ENCODE data around the gene APOBEC3A. TPM values are rescaled to one million over a fixed set of nuclear protein-coding genes. Genes with fewer than 3 reads are reported as not detected.

Gene APOBEC3A
- total RNA-seq, 1 donor from 2014 or later, result not detected

- peaks cover 10% of the 10 kb centered on the region for H3K36me3 Mint-ChIP-seq (ENCODE audit: low read depth)
- peak overlapping the region; percentile 72 for H3K27ac Mint-ChIP-seq
- no peaks in the 10 kb centered on the region for H3K9me3 Mint-ChIP-seq
- no peak overlapping the region for H3K4me3 Mint-ChIP-seq
- ATAC-seq (ENCODE audit: low read depth), result no peak
- ChIA-PET POLR2A (interaction anchor here (1.1 kb wide), 1 partner anchor 309 kb away, joined by 3 read pairs; no protein-coding TSS in a partner anchor), CTCF (no interaction called here)
- no peak for DNase-seq
- intact Hi-C loops (cut with micrococcal nuclease), result no loop called here
- H3K27me3 Mint-ChIP-seq, result no peaks in the 10 kb centered on the region
- TF ChIP-seq, protein P1, sequence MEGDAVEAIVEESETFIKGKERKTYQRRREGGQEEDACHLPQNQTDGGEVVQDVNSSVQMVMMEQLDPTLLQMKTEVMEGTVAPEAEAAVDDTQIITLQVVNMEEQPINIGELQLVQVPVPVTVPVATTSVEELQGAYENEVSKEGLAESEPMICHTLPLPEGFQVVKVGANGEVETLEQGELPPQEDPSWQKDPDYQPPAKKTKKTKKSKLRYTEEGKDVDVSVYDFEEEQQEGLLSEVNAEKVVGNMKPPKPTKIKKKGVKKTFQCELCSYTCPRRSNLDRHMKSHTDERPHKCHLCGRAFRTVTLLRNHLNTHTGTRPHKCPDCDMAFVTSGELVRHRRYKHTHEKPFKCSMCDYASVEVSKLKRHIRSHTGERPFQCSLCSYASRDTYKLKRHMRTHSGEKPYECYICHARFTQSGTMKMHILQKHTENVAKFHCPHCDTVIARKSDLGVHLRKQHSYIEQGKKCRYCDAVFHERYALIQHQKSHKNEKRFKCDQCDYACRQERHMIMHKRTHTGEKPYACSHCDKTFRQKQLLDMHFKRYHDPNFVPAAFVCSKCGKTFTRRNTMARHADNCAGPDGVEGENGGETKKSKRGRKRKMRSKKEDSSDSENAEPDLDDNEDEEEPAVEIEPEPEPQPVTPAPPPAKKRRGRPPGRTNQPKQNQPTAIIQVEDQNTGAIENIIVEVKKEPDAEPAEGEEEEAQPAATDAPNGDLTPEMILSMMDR (IDR thresholded peaks at IDR 0.05), result no peak
- peaks cover 55% of the 10 kb centered on the region for H3K4me1 Mint-ChIP-seq
These were observed 53.5 kb downstream of the APOBEC3A start for GRCh38 chr22:39010946-39011345.

Other genes with a start within 250 kb of the APOBEC3A start
- 122 and 146 TPM in 2 replicates for gene SUN2, start 201.6 kb upstream of the APOBEC3A start, total RNA-seq
- gene DNAL4, start 163.5 kb upstream of the APOBEC3A start, total RNA-seq, result 7.7 and 8.4 TPM in 2 replicates
- gene NPTXR, start 113.6 kb upstream of the APOBEC3A start, total RNA-seq, result 0.07 and 0.13 TPM in 2 replicates
- gene CBX6, start 85.4 kb upstream of the APOBEC3A start, total RNA-seq, result 65.6 and 71.8 TPM in 2 replicates
- gene APOBEC3B, start 24.7 kb downstream of the APOBEC3A start, total RNA-seq, result 8.0 TPM in 2 replicates
- 173 and 179 TPM in 2 replicates for gene APOBEC3C, start 56.6 kb downstream of the APOBEC3A start, total RNA-seq
- gene APOBEC3D, start 63.5 kb downstream of the APOBEC3A start, total RNA-seq, result 42.6 and 52.9 TPM in 2 replicates
- 75.6 and 82.4 TPM in 2 replicates for gene APOBEC3F, start 83.3 kb downstream of the APOBEC3A start, total RNA-seq
- 145 and 152 TPM in 2 replicates for gene APOBEC3G, start 119.7 kb downstream of the APOBEC3A start, total RNA-seq
- 1.4 TPM in 2 replicates for gene APOBEC3H, start 139.6 kb downstream of the APOBEC3A start, total RNA-seq
- gene CBX7, start 195.1 kb downstream of the APOBEC3A start, total RNA-seq, result 42.6 and 45.4 TPM in 2 replicates

All from activated B cell treated with CpG ODN at 0.5 μM for 24 hours (primary cell).